Stimulated activated CD4-positive, alpha-beta T cell treated with anti-CD3 and anti-CD28 coated beads, Interleukin-2, amount 100 ng/mL, for 48 hours (primary cell): Measurements from ENCODE around the gene NR1I2.

ENCODE experiments used
- DNase-seq, 2 donors: peaks; one replicate each; pipeline ENCODE4 v3.0.0-alpha.2; 2020

NR1I2 gene

DNA sequence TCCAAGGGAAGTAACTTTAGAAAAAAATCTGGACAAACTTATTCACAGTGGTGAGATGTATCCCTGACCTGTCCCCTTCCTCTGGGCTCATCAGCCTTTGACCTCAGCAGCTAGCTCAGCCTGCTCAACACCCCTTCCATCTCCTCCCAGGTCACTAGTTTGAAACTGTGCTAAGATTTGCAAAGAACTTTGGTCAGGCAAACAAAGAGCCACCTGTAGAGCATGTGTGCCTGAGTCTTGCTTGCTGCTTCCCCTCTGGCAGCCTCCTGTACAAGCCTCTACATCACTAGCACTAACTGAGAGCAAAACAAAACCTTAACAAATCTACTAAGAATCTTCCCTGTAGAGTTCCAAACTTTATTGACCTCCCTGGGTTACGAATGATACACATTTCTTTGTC, 43.9 kb downstream of the NR1I2 start:
- DNase-seq, result no peak

DNA sequence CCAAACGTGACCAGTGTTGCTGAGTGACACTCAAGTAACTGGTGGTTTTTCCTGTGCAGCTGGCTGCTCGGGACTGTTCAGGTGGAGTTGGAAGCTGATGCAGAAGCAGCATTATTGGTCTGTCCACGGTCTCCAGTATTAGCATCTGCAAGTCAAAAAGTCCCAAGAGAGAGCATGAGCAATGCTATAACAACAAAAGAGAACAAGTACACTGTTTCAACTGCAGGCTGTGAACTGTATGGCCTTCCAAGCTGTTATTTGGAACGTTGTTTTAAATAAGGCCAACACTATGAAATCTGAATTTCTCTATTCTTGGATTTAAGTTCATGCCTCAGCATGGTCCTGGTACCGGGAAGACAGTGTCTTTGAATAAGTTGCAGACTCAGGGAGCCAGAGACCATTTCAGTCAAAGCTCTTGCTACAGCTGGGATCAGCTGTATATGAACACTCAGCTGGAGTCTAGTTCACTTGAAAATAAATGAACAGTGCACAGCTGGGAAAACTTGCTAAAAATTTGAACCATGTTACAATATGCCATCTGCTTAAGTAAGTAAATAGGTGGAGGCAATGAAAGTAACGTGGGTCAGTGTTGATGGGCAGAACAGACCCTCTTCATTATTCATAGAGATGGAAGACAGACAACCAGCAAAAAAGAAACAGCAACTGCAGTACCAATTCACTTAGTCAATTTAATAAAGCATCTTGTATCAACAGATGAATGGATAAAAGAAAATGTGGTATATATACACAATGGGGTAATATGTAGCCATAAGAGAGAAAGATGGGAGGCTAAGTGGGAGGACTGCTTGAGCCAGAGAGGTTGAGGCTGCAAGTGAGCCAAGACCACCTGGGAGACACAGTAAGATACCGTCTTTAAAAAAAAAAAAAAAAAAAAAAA, 45.1 kb downstream of the NR1I2 start:
- DNase-seq, result no peak

DNA sequence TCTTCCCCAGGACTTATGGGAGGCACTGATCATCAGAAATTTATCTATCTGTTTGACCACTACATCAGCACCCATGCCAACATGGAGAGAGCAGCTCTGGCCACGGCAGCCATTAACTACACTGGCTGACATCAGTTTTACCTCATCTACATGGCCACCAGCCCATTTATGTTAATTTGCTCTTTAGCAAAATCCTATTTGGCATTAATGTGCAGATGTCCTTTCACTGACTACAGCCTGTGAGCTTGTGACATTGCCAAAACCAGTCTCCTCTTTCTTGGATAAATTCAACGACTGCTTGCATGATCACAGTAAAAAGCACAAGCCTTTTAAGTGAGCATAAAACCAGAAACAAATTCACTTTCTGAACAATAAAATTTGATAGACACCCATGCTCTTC, 47.5 kb downstream of the NR1I2 start:
- no peak for DNase-seq

DNA sequence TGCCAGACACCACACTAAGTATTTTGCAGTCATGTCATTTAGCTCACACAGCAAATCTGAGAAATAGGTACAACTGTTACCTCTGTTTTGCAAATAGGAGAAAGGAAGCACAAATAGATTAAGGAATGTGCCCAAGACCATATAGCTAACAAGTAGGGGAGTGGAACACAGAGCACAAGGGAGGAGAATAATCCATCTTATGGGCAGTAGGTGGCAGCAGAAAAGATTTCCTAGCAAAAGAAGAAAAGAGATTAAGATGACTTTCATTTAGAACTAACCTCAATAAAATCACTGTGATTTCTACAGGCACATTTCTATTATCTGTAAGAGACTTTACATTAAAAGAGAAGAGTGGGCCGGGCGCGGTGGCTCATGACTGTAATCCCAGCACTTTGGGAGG, 49.1 kb downstream of the NR1I2 start:
- no peak for DNase-seq

DNA sequence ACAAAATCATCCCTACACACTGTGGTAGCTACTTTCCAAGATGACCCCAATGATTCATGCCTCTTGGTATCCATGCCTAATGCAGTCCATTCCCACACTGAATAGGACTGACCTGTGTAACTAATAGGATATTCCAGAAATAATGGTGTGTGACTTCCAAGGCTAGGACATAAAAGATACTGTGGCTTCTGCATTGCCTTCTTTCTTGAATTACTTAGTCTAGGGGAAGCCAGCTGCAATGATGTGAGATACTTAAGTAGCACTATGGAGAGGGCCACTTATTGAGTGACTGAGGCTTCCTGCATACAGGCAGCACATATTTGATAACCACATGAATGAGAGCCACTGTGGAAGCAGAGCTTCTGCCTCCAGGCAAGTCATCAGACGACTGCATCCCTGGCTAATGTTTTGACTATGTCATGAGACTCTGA, 50.1 kb downstream of the NR1I2 start:
- no peak for DNase-seq

DNA sequence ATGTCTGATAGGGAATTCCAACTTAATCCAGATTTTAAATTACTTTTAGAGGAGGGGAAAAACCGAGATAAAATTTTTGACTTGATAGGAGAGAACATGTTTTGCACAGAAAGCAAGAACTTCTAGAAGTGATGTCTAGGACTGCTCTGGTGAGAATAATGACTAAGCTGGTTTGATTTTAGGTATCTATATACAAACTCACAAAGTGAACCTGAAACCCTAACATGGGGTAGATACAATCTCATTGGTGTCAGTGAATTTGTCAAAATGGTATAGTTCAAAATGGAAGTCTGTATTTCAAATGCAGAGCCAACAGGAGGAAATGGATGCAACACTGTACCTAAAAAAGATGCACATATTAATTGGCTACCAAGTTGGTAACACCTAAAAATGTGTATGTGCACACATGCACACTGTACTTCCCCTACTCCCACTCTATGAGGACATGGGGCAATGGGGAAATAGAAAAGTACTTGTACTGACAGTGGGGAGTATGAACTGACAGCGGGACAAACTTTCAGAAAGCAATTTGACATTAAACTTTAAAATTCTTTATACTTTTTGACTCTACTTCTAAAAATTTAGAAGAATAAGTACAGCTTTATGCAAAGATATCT, 53.0 kb downstream of the NR1I2 start:
- DNase-seq, result no peak

DNA sequence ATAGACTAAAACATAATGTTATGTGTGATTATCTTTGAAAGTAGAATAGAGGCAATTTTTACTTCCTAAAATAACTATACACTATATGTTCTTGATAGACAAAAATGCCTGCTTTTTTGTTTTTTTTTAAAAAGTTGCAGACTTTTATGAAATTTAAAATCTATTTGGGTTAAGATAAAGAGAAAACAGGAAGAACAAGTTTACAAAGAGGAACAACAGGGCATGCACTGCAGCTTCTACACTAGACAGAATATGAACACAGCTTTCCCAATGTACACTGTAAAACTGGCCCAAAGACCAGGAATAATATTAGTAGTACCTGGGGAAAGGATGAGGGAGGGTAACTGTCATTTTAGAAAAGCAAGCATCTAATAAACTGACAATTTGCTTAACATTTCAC, 53.7 kb downstream of the NR1I2 start:
- no peak for DNase-seq

DNA sequence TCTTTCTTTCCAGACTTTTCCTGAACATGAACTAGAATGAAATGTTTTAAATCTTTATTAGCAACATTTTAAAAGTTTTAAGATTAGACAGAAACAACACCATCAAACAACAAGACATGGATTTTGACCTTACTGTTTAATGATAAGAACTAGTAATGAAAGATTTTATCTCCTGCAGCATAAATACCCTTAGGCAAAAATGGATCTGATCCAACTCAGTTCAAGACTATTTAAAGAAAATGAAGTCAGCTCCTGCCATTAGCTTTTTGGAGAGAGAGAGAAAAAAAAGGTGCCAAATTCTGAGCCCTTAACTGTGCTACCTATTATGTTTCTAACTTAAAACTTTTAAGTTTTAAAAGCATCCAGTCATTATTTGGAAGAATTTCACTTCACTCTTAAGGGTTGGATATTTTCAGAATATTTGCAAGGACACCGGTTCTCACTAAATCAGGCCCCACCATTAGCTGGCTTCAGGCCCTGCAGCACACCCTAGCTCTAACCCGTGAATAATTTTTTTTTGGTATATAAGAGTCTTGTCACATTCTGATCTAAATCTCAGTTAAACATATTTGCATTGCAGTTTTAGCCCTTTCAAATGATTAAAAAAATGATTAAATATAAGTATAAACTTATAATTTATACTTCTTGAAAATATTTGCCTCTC, 60.0 kb downstream of the NR1I2 start:
- DNase-seq, result no peak

DNA sequence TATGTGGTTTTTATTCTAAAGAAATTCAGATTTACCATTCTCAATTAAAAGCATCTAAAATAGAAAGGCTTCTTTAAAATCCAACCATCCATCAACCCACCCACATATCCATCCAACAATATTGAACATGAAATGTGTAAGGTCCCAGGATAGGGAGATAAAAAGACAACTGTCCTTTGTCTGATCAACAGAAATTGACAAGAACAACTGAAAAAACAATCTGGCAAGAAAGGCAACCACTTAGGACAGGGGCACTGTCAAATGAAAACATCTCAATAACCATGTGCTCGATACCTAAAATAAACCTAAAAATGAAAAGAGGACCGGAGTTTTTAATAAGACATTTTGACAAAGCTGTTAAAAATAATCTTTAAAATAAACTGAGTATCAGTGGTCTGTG, 67.2 kb downstream of the NR1I2 start:
- no peak for DNase-seq

DNA sequence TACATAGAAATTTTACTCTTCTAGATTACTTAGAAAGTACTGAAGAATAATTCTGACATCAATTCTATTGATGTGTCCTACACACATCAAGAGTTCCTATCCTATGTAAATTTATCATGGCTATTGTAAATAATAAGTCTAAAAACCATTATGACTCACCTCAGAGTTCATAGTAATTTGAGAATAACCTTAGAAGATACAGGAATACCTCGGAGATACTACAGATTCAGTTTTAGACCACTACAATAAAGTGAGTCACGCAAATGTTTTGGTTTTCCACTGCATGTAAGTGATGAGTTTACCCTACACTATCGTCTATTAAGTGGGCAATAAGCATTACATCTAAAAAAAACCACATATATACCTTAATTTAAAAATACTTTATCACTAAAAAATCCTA, 74.8 kb downstream of the NR1I2 start:
- DNase-seq, result no peak

DNA sequence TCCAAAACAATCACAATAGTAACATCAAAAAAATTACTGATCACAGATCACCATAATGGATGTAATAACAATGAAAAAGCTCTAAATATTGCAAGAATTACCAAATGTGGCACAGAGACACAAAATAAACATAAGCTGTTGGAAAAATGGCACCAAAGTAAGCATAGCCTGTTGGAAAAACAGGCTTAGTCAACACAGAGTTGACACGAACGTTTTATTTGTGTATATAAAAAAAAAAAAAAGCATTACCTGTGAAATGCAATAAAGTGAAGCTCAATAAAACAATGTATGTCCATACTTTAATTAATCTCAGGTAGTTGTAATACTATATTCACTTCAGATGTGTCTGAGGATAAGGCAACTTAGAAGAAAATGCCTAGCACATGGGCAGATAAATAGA, 77.1 kb downstream of the NR1I2 start:
- no peak for DNase-seq

DNA sequence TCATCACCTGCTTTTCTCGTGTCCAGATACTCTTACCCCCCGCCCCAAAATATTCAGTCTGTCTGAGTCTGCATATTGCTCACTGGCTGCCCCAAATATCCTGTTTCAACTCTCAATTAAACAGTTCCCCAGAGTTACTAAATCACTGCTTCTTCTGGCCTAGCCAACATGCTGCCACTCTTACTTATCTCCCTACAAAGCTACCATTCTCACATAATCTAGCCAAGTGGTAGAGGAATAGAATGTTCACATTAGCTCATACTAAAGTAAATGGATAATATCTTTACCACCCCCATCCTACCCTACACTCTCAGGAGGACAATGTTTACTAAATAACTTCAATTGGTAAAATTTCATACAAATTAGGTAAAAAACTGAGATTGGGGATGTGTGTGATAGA, 77.8 kb downstream of the NR1I2 start:
- DNase-seq, result no peak

DNA sequence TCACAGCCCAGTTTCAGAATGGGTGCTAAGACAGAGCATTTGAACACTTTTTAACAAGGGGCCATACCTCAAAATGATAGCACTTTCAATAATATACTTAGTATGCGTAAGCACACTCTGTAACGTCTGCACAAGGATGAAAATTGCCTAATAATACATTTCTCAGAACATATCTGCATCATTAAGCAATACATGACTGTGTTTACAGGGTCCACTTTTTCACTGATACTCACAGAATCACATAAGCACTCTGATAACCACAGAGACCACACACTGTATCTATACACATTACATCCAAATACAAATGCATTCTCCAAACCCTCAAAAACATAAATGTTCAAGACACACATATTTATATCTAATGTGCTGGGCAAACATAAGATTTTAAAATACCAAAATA, 79.8 kb downstream of the NR1I2 start:
- no peak for DNase-seq

DNA sequence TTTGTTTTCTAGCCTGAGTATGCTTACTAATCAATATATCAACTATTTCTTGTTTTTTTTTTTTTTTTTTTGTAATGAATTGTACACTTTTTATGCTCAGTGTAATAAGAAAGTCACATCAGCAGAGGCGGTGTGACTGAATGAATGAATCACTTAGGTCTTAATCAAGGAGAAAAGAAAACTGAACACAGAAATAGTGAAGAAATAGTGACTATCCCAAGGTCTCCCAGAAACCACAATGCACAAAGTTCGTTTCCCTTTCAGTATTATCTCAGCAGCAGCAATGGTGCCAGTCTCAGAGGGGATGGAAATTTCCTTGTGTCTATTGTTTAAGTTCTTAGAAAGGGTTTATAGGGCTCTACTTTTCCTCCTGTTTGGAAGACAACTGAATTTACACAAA, 80.7 kb downstream of the NR1I2 start:
- no peak for DNase-seq

DNA sequence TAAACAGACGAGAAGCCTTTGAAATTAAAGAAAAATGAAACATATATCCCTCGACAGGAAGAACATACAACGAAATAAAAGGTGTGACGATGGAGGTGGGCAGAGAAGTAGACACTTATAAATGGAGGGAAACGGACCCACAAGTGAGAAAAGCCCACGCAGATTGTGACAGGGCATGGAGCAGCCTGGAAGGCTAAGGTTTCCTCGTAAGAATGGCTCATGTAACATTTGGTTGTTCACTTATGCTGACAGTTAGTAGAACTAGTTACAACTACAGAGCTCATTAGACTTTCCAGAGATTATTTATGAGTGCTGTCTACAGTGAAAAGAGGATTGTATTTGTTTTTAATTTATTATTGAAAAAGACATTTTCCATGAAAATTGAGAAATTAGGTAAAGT, 82.6 kb downstream of the NR1I2 start:
- no peak for DNase-seq
